NCI-H82 treated with DMSO at 0.1 percent for 48 hours (cell line): ENCODE results near the gene RHEB.

Experiments used
- DNase-seq: peaks from one replicate; lab custom pipeline; 2025; ENCODE audit not compliant: unreplicated experiment; lab: John Stamatoyannopoulos, UW

Gene RHEB

DNA sequence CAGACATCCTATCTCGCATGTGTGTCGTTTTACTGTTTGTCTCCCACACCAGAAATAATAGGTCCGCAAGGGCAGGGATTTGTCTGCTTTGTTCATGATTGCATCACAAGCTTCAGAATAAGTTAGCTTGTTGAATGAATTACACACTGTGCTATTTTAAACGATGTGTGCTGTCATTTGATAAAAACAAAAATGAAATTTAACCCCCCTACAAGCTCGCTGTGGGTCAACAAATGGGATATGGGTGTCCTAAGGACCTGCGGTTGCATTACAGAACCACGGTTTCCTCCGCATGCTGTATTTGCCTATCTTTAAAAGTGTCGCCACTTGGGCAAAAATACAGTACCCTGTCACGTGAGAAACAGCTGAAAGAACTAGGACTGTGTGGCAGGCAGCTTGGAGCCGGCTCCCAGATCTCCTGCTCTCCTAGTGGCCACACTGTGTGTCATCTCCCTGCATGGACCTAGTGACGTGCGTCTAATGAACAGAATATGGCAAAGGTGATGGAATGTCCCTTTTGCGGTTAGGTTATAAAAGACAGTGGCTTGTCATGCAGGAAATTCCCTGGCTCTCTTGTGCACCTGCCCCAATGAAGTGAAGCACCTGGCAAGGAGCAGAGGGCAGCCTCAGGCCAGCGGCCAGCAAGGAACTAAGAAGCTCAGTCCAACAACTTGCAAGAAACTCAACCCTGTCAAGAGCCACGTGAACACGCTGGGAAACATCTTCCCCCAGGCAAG lies 46.9 kb downstream of the RHEB start:
- DNase-seq: no peak

DNA sequence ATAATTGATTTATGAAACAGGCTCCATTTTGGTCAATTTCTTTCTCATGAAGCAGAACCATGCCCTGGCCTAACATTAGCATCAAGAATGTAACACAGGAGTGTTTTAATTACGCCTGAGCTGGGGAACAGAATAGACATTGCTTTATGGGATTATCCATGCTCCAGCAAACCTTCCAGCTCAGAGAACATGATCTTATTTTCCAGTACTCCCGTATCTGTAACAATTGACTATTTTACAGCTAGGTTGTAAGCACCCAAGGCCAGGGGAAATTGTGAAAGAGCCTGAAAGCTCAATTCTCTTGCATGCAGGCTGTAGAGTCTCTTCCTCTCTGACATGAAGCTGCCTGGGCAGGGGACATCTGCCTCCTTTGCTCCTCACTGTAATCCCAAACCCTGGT lies 49.0 kb downstream of the RHEB start:
- no peak for DNase-seq

DNA sequence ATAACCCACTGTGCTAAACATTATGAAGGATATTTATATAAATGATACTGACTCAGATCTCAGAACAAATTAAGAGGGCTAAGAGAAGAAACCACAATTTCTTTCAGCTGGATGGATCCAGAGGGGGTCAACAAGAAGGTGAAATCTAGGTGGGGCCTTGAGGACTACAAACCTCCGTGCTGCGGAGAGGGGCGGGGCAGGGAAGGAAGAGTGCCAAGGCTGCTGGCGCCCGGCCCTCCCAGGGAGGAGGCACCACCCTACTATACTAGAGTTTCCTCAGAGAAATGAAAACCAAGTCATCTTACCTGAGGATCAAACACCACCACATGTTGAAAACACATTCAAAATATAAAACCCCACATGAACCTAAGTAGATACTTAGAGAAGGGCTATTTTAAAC lies 50.4 kb downstream of the RHEB start:
- no peak for DNase-seq

DNA sequence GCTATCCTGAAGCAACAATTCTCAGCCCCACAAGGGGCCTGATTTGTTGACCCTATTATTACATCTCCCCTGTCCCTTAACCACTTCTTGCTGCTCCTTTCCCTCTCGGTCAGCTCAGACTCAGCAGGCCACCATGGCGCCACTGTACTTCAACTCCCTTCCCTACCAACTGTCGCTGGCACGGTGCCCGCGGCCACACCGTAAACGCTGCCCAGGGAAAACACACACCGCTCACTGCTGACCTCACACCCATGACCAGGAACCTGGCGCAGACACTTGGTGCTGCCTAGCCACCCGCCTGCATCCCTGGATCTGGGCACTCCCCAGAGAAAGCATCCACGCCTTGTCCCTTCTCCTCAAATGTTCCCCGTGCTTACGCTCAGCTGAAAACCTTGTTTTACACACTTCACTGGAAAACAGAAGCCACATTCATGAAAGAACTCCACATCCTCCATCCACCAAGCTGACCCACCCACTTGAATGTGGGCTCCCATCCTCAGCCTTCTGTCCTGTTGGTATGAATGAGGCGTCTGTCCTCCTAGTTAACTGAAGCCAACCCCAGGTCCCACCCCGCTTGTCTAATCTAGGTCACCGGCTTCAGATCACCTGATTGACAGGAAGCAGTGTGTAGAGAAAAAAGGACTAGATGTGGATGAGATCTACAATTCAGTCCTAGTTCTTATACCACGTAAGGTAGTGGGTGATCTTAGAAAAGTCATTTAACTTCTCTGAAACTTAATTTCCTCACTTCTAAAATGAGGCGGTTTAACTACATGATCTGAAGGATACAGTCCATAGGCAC lies 51.3 kb downstream of the RHEB start:
- no peak for DNase-seq

DNA sequence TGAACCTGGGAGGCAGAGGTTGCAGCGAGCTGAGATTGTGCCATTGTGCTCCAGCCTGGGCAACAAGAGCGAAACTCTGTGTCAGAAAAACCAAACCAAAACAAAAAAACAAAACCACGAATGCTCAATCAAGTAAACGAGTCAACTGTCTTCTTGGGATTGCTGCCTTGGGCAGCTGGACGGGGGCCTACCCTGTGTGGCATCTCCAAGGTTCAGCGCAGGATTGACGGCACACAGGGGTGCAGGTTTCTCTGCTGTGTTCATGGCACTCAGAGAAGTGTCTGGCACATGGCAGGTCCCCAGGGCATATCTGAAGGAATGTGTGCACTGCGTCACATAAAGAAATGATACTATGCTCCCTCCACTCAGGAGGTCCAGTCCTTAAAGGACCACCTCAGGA lies 54.5 kb downstream of the RHEB start:
- DNase-seq: no peak

DNA sequence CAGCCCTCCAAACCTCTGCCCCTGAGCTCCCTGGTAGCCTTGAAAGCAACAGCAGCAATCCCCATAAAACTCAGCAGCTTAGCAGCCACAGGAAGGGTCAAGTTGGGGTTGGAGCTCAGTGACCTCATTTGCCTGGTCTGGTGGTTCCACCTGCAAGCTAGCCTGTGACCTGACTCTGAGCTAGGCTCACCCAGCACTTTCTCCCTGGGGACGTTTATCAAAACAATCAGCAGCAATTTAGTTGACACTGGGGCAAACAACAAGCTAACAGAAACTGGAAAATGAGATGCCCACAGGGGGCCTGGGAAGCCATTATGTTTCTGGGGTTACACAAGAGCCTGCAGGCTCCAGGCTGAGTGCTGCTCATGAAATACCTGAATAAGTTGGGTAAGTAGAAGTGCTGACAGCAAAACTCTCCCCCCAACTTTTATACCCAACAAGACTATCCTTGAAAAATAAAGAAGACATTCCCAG lies 57.4 kb downstream of the RHEB start:
- no peak for DNase-seq

DNA sequence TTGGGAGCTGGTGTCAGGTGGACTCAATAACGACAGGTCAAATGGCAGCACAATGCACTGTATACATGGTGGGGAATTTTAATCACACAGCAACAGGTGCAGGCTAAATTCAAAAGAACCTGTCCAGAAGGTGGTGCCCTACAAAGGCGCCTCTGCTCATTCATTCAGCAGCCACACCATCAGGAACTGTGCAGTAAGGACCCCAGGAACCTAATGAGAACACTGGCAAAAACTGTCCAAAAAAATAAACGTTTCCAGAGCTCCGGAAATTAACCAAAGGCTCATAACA lies 57.8 kb downstream of the RHEB start:
- no peak for DNase-seq

DNA sequence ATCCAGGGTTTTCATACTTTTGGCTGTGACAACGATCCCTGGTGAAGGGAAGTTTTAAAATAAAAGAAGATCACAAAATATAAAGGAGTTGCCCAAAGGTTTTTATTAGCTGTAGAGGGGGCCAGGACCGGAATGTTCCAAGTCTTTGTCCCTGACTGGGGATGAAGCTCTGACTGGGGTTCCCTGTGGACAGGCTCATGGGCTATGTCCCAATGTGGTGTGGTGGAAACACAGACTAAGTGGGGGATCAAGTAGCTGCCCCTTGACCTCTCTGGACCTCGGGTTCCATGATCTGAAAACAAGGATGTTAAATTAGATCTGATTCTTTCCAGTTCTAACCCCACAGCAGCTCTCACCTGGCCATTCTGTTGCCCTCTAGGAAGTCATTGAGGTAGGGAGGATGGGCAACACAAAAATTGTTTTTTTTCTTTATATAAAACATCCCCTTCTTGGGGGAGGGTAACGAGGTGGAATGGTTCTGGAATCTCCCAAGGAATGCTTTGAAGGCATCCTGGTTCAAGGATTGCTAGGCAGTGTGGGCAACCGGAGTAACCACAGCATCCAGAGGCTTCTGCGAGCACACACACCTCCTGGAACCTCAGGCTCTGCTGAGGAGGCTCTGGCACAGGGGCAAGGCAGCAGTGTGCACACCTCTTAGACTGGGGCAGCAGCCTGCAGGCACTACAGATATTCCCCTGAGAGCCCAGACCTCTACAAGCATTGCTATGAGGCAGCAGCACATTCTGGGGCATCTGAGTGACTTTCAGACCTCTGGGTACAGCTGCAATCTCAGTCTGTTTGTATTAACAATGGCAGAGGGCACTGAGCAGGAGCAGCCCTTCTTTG lies 58.4 kb downstream of the RHEB start:
- no peak for DNase-seq

DNA sequence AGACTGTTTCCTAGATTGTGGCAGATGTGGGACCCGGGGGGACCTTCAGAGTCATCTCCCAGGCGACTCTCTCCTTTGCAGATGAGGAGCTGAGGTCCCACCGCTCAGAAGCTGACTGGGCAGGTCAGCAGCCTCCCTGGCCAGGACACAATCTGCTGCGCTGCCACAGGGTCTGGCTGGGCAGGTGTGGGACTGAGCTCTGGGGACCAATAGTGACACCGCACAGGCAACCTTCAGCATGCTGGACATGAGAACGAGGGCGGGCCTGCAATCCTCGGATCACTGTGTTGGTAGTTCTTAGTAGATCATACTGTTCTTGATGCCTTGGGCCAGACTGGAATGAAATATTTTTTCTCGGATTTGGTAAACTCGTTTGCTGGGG lies 59.2 kb downstream of the RHEB start:
- DNase-seq: no peak

DNA sequence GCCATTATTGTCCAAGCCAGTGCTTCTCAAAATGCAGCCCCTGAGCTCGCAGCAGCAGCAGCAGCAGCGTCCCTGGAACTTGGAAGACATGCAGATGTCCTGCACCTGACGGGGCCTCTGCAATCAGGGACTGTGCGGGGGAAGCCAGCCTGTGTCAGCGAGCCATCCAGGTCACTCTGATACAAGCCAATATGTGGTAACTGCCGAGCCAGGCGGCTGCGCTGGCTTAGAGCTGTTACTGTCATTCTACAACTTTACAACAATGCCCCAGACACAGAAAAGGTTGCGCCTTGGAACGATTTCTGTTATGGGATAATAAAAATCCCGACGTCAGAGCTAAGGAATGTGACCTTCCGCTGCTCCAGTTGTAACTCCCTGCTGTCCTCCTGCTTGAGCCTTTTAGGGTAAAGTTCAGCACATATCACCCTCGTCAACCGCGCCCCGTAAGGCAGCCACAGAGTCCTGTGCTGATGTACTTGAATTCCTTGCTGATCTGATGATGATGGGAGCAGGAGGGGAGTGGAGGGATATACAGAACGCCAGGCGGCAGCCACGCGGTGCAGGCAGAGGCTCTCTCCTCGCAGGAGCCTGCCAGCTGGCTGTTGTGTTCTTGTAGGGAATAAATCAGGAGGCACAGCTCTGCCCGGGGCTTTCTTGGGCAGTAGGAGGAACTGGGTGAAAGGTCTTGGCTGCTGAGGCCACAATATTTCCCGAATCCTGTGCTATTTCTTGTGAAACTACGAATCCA lies 59.8 kb downstream of the RHEB start:
- peak; percentile 35 for DNase-seq

DNA sequence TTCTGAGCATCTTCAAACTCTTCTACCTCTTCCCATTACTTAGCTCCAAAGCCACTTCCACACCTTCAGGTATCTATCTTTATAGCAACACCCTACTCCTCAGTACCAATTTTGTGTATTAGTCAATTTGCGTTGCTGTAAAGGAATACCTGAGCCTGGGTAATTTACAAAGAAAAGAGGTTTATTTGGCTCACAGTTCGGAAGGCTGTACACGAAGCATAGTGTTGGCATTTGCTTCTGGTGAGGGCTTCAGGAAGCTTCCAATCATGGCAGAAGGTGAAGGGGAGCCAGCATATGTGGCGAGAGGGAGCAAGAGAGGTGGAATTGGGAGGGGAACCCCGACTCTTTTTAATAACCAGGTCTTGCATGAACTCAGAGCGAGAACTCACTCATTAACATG lies 62.2 kb downstream of the RHEB start:
- DNase-seq: no peak

DNA sequence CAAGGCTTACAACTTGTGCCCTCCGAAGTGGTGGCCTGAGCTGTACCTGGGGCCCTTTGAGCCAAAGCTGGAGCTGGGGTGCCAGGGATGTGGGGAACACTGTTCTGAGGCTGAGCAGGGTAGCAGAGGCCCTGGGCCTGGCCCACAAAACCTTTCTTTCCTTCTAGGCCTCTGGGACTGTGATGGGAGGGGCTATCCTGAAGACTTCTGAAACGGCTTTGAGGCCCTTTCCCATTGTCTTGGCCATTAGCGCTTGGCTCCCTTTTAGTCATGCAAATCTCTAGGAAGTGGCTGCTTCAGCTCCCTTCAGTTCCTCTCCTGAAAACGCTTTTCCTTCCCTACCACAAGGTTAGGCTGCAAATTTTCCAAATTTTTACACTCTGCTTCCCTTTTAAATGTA lies 62.9 kb downstream of the RHEB start:
- no peak for DNase-seq

DNA sequence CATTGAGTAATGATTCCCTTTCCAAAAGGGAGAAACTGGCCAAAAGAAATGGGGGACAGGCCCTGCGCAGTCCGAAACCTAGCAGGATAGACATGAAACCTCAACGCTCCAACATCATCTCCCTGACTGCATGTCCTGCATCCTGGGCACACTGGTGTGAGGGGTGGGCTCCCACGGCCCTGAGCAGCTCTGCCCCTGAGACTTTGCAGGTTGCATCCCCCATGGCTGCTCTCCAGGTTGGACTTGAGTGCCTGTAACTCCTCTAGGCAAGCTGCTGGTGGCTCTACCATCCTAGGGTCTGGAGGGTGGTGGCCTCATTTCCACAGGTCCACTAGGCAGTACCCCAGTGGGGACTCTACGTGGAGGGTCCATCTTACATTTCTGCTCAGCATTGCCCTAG lies 63.4 kb downstream of the RHEB start:
- no peak for DNase-seq

DNA sequence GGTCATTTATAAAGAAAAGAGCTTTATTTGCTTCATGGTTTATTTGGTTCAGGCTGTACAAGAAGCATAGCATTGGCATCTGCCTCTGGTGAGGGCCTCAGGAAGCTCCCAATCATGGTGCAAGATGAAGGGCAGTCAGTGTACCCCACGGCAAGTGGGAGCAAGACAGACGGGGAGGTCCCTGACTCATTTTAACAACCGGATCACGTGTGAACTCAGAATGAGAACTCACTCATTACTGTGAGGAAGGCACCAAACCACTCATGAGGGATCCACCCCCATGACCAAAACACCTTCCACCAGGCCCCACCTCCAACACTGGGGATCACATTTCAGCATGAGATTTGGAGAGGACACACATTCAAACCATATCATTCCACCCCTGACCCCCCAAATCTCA lies 64.0 kb downstream of the RHEB start:
- DNase-seq: no peak

DNA sequence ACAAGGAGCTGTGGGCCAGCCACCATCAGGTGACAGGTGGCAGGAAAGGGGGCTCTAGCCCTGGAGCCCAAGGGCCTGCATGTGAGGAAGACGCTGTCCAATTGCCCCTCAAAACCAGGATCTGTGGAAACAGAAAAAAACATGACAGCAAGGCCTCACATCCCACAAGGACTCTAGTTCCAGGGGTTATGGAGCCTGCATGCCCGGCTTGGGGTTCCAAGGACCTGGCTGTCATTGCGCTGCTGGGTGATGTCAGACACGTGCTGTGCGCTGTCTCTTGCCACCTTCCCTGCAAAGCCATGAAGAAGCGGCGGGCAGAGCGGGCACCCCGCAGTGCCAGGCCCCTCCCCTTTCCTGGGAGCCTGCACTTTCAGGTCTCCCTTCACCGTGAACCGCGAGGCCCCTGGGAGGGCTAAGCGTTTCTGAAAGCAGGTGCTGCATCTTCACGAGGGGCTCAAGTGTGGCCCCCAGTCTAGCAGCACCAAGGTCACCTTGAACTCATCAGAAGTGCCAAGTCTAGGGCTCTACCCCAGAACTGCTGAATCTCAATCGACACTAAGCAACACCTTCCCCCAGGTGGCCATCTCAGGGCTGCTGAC lies 64.7 kb downstream of the RHEB start:
- DNase-seq: no peak

DNA sequence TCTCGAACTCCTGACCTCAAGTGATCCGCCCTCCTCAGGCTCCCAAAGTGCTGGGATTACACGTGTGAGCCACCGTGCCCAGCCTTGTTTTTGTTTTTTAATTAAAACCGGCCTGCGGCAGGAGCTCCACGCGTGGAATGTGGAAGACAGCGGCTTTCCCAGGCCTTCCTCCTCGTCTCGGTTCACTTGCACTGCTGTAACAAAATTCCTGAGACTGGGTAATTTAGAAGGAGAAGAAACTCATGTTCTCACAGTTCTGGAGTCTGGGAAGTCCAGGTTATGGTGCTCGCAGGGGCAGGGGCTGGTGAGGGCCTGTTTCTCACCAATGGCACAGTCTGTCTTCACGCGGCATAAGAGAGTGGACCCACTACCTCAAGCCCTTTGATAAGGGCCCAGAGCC lies 65.4 kb downstream of the RHEB start:
- no peak for DNase-seq

DNA sequence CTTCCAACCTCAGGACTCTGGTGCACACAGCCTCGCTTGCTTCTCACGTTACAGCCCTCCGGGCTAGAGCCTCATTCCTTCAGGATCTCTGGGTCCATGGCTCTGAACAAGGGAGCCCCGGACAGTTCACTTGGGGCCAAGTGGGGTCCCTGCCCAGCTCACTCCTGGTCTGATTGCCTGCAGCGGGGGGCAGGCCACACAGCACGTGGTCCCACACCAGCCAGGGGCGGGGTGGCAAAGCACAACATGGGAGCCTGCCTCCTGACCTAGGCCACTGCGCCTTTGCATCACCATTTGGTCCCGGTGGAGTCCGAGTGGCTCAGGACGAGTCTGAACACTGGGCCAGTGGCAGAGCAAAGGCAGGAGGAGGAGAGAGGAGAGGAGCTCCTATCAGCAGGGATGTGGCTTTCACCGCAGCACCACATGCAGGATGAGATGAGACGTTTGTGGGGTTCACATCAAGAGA lies 66.3 kb downstream of the RHEB start:
- no peak for DNase-seq

DNA sequence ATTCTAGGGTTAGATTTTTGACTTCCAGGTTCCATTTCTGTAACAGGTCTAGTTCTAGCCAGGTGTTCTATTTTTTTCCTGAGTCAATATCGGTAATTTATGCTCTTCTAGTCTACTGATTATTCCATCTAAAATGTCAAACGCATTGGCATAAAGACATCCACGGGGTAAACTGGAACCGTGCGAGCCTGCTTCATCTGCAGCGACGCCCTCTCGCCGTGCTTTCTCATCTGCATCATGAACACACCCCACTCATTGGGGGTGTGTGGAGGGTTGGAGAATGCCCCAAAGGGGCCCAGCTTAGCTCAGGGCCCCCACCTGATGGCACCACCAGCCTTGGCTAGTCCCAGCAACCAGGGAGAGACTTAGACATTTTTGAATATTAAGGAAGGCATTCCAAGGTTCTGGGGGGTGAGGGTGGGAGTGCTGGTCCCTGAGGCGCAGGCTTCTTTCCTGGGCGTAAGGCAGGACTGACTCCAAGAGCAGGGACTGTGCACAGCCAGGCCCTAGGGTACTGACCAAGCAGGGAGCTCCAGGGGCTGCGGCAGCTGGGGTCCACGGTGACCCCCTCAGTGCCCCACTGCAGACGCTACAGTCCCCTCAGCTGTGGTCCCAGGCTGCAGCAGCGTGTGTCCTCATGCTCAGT lies 66.9 kb downstream of the RHEB start:
- no peak for DNase-seq

DNA sequence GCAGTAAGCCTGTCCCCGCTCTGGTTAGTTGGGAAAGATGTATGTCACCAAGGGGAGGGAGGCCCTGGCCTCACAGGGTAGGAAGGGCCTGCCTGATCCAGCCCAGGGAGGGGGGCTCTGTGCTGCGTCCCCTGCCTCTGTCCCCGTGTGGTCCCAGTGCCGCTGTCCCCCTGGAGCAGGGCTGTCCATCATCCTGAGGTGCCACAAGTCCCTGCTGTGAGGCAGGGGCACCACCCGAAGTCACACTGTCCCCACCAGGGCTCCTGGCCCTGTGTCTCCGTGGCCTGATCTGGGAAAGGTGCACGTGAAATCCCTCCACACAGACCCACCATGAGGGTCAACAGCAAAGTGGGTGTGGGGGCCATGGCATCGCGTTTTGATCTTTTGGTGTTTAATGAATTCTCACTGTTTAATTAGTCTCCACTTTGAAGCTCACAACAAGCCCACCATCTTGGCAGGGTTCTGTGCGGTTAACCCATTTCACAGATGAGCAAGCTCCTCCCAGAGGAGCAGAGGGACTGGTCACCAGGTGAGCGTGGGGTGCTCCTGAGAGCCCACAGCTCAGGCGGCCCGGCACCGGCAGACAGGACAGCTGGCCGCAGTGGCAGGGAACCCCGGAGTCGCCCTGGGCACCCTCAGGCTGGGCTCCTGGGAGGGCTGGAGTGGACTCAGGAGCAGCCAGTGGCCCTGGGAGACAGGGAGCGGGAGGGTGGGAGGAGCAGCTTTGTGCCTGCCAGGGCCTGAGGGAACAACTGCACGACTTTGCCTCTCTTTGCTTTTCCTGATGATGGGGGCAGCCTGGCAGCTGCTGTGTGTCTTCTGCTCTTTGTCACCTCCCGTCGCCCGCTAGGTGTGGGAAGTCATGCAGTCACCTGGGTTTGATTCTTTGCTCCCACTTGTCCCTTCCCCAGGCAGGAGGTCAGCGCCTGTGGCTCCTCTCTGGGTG lies 67.8 kb downstream of the RHEB start:
- no peak for DNase-seq
